Gastroesophageal sphincter (tissue), 3 donors: ENCODE data around the gene CERK.

ENCODE experiments used
- EP300 ChIP-seq: sonication (generic); formaldehyde crosslinking; IDR thresholded peaks from one replicate; pipeline ENCODE4 v1.6.1; 2017; ENCODE audit warnings: antibody characterized with exemption, mild to moderate bottlenecking
- POLR2A ChIP-seq, 2 donors: fragments of 450-650 bp; IDR thresholded peaks; one replicate each; pipeline ENCODE4 v1.6.1; 2017; ENCODE audit warnings: antibody characterized with exemption in 2 of 2, mild to moderate bottlenecking in 2 of 2, moderate library complexity in 1 of 2
- POLR2AphosphoS5 ChIP-seq: sonication (generic); formaldehyde crosslinking; IDR thresholded peaks from one replicate; pipeline ENCODE4 v1.6.1; 2017; ENCODE audit warnings: antibody characterized with exemption
- TF ChIP-seq, protein P1 (sequence below), 4 experiments: fragments of 200-600 bp in 2 of 4; fragments of 450-650 bp in 2 of 4; sonication (generic) in 1 of 4; IDR thresholded peaks; one replicate each; pipeline ENCODE4 v1.5.1; 2017 to 2019; ENCODE audit warnings: antibody characterized with exemption in 4 of 4, mild to moderate bottlenecking in 2 of 4, moderate library complexity in 2 of 4

DNA sequence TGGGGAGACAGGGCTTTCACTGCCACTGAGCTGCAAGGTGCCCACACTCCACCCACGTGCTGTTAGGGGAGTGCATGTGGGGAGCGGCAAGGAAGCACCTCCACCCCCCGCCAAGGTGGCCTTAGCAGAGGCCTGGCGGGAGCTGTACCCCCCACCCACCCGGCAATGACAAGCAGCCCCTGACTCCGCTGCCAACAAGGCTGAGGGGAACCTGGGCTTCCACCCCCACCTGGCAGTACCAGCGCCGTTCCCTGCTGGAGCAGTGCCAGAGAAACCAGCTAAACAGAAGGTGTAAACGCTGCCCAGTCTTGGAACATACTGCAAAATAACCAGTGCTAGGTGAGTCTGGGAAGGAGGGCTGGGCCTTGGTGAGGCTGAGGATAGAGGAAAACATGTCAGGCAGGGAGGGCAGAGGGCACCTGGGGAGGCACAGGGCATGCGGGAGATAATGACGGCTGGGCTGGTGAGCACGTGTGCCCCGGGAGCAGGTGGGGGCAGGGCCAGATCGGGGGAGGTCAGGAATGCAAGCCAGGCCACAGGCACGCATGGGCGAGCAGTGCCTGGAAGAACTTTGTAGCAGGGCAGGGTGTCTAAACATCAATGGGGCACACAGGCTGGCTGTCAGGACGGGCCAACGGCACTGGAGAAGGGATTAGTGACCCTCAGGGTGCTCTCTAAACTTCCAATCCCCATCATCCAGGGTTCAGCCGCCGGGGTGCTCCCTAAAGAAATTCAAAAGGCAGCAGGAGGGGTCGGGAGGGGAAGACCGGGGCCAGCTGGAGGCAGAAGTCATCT is 6.6 kb downstream of the CERK start:
- no peak for TF ChIP-seq POLR2AphosphoS5
- TF ChIP-seq, protein P1, sequence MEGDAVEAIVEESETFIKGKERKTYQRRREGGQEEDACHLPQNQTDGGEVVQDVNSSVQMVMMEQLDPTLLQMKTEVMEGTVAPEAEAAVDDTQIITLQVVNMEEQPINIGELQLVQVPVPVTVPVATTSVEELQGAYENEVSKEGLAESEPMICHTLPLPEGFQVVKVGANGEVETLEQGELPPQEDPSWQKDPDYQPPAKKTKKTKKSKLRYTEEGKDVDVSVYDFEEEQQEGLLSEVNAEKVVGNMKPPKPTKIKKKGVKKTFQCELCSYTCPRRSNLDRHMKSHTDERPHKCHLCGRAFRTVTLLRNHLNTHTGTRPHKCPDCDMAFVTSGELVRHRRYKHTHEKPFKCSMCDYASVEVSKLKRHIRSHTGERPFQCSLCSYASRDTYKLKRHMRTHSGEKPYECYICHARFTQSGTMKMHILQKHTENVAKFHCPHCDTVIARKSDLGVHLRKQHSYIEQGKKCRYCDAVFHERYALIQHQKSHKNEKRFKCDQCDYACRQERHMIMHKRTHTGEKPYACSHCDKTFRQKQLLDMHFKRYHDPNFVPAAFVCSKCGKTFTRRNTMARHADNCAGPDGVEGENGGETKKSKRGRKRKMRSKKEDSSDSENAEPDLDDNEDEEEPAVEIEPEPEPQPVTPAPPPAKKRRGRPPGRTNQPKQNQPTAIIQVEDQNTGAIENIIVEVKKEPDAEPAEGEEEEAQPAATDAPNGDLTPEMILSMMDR (IDR thresholded peaks at IDR 0.05): no peak
- TF ChIP-seq POLR2A (IDR thresholded peaks at IDR 0.05): no peak
- TF ChIP-seq EP300: no peak
